ENCODE data around the gene MLLT6. TPM values are rescaled to one million over a fixed set of nuclear protein-coding genes. Genes with fewer than 3 reads are reported as not detected.

The MLLT6 gene
- total and polyA plus RNA-seq, 2 of the 13 experiments (the other 11 are each of a cell fraction or from before 2014, with no cell fraction given) = 50.7 to 69.5 TPM

DNA sequence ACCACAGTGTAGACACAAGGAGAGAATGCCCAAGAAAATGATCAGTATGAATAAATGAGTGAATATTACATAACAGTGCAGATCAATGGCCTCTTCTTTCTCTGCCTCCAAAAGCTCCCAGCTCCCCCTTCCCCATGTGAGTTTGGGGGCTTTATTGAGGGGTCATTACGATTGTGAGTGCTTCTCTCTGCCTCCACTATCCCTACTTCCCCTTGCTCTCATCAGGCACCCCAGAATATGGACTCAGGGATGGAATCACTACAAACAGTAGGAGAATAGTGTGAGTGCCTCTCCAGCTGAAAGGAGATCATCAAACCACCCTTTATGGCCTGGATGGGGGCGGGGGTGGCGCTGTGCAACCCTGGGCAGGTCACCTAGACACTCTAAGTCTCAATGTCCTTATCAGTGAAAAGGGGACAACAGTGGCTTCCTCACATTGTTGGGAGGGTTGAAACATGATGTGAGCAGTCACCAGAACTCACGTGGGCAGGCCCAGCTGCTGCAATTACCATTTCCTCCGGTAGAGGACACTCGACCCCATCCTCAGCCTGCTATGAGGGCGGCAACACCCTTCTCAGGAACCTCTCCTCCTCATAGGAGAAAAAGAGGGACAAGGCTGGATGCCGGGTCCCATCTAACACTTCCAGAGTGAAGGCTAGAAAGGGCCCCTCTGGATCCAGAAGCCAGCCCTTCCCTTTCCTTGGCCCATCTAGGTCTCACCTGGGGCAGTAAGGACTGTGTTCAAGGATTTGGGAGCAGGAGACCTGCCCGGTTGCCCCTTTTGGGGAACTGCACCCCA, 28.2 kb upstream of the MLLT6 start (continued):
- TF ChIP-seq MXD1 (CRISPR knock-in tag; IDR thresholded peaks at IDR 0.05) (0 out of 2 replicates have a peak, but pooled peaks have one; percentile 50), CBX2 (IDR thresholded peaks at IDR 0.05; ENCODE audit: low read depth, low read length) (no peak), CBX2 (CRISPR knock-in tag; IDR thresholded peaks at IDR 0.05; ENCODE audit: low read depth) (no peak), ZNF383 (CRISPR knock-in tag; IDR thresholded peaks at IDR 0.05; ENCODE audit: borderline replicate concordance) (no peak), ZC3H13 (CRISPR knock-in tag; IDR thresholded peaks at IDR 0.05) (no peak), ZNF724P (CRISPR knock-in tag; IDR thresholded peaks at IDR 0.05; ENCODE audit: borderline replicate concordance) (peak; percentile 69; the same call in 1 of the 2 replicates), ZFP82 (CRISPR knock-in tag; IDR thresholded peaks at IDR 0.05; ENCODE audit: borderline replicate concordance) (no peak), MNT (IDR thresholded peaks at IDR 0.05) (peak; percentile 67; the same call in 1 of the 2 replicates), SP4 (CRISPR knock-in tag; IDR thresholded peaks at IDR 0.05) (0 out of 2 replicates have a peak, but pooled peaks have one; percentile 40), ZNF572 (CRISPR knock-in tag; IDR thresholded peaks at IDR 0.05) (peak; percentile 92; the same call in 1 of the 2 replicates), CEBPZ (IDR thresholded peaks at IDR 0.05; ENCODE audit: low read length) (no peak), HDAC6 (IDR thresholded peaks at IDR 0.05; ENCODE audit: low read depth, low read length) (no peak), RFXAP (CRISPR knock-in tag; IDR thresholded peaks at IDR 0.05; ENCODE audit: borderline replicate concordance) (no peak), ZNF773 (CRISPR knock-in tag; IDR thresholded peaks at IDR 0.05; ENCODE audit: borderline replicate concordance) (no peak), XBP1 (CRISPR knock-in tag; IDR thresholded peaks at IDR 0.05) (no peak), PRMT3 (CRISPR knock-in tag; IDR thresholded peaks at IDR 0.05; ENCODE audit: borderline replicate concordance, low read depth) (peak; percentile 59; the same call in 1 of the 2 replicates), HNRNPH1 (optimal IDR thresholded peaks at IDR 0.05; ENCODE audit: low read depth, low read length) (no peak), SRSF4 (IDR thresholded peaks at IDR 0.05; ENCODE audit: low read depth, low read length, poor library complexity, severe bottlenecking) (no peak), RCOR2 (CRISPR knock-in tag; IDR thresholded peaks at IDR 0.05) (peak; percentile 85), SMARCC2 (IDR thresholded peaks at IDR 0.05) (no peak), ZNF263 (CRISPR knock-in tag; IDR thresholded peaks at IDR 0.05) (no peak), ZFP36 (IDR thresholded peaks at IDR 0.05; ENCODE audit: borderline replicate concordance, low read depth, low read length, partially characterized antibody) (no peak), ZMAT3 (CRISPR knock-in tag; conservative IDR thresholded peaks at IDR 0.05) (no peak), NR3C1 (CRISPR knock-in tag; IDR thresholded peaks at IDR 0.05) (no peak)
- TF ChIP-seq, protein P1, sequence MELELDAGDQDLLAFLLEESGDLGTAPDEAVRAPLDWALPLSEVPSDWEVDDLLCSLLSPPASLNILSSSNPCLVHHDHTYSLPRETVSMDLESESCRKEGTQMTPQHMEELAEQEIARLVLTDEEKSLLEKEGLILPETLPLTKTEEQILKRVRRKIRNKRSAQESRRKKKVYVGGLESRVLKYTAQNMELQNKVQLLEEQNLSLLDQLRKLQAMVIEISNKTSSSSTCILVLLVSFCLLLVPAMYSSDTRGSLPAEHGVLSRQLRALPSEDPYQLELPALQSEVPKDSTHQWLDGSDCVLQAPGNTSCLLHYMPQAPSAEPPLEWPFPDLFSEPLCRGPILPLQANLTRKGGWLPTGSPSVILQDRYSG (CRISPR knock-in tag; IDR thresholded peaks at IDR 0.05) = no peak

Measured in HepG2 (cell line).